ENCODE measurements around the gene ACADVL. TPM values are rescaled to one million over a fixed set of nuclear protein-coding genes. Genes with fewer than 3 reads are reported as not detected.

Gene ACADVL
- total and polyA plus RNA-seq, 8 donors = 348 to 3,058 (median 733) TPM

GRCh38 chr17:7258731-7259554 lies 39.2 kb downstream of the ACADVL start:
- peaks cover 30 to 62% (median 59%) of the 10 kb centered on the region in 4 donors for H3K36me3 ChIP-seq
- 69 to 87% (median 85%) methylated on average over 6 to 7 of the region's 7 CpGs for WGBS, 5 donors
- H3K27ac ChIP-seq = no peak overlapping the region
- peak in 1 of 2 donors; percentile 60 for DNase-seq
- intact Hi-C loops (cut with DNase I; ENCODE audit: low total_unique reads) = no loop called here
- H3K9me3 ChIP-seq = no peaks in the 10 kb centered on the region
- TF ChIP-seq EP300 (IDR thresholded peaks at IDR 0.05) = no peak
- no peak for TF ChIP-seq POLR2A (IDR thresholded peaks at IDR 0.05)
- no peak for TF ChIP-seq POLR2AphosphoS5 (IDR thresholded peaks at IDR 0.05)
- TF ChIP-seq, protein P1, sequence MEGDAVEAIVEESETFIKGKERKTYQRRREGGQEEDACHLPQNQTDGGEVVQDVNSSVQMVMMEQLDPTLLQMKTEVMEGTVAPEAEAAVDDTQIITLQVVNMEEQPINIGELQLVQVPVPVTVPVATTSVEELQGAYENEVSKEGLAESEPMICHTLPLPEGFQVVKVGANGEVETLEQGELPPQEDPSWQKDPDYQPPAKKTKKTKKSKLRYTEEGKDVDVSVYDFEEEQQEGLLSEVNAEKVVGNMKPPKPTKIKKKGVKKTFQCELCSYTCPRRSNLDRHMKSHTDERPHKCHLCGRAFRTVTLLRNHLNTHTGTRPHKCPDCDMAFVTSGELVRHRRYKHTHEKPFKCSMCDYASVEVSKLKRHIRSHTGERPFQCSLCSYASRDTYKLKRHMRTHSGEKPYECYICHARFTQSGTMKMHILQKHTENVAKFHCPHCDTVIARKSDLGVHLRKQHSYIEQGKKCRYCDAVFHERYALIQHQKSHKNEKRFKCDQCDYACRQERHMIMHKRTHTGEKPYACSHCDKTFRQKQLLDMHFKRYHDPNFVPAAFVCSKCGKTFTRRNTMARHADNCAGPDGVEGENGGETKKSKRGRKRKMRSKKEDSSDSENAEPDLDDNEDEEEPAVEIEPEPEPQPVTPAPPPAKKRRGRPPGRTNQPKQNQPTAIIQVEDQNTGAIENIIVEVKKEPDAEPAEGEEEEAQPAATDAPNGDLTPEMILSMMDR (IDR thresholded peaks at IDR 0.05) = no peak
- peaks cover 31 to 53% (median 36%) of the 10 kb centered on the region in 4 donors for H3K4me1 ChIP-seq
- H3K27me3 ChIP-seq = peaks cover 10 to 40% (median 37%) of the 10 kb centered on the region in 3 donors
- no peak overlapping the region for H3K4me3 ChIP-seq

- intact Hi-C loops (cut with DNase I; ENCODE audit: low total_unique reads) = no loop called here
- peaks cover 10 to 46% (median 43%) of the 10 kb centered on the region in 3 donors for H3K27me3 ChIP-seq
- TF ChIP-seq EP300 (IDR thresholded peaks at IDR 0.05) (no peak), POLR2AphosphoS5 (IDR thresholded peaks at IDR 0.05) (no peak), POLR2A (IDR thresholded peaks at IDR 0.05) (no peak)
- TF ChIP-seq, protein P1 (IDR thresholded peaks at IDR 0.05) = no peak
- peaks cover 31 to 51% (median 39%) of the 10 kb centered on the region in 4 donors for H3K4me1 ChIP-seq
- H3K9me3 ChIP-seq = no peaks in the 10 kb centered on the region
- 90 to 99% (median 95%) methylated on average over 6 of the region's 6 CpGs for WGBS, 5 donors
- no peak overlapping the region for H3K4me3 ChIP-seq
- H3K36me3 ChIP-seq = peaks cover 30 to 56% (median 54%) of the 10 kb centered on the region in 4 donors
- H3K27ac ChIP-seq = no peak overlapping the region
- DNase-seq = no peak
Measured at GRCh38 chr17:7259555-7259889, 39.8 kb downstream of the ACADVL start.

DNA sequence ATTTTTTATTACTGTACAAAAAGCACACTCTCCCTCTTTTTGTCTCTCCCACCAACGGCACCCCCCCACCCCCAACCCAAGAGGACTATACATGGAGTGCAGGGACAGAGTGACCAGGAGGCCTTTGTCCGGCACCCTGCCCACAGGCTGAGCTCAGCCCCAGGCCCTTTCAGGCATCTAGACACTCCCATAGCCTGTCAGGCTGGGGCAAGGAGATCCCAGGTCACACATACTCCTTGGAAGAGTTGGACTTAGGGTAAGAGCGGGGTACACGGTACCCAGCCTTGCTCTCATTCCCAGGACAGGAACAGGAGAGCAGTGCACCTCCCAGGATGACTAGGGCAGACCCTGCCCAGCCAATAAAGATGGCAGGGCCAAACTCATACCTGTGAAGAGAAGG lies 40.4 kb downstream of the ACADVL start:
- no peak for DNase-seq
- H3K4me1 ChIP-seq = peaks cover 31 to 51% (median 40%) of the 10 kb centered on the region in 4 donors

GRCh38 chr17:7260651-7261378 lies 41.1 kb downstream of the ACADVL start:
- peak overlapping the region; percentile 41 to 60 (median 46) for H3K4me3 ChIP-seq
- H3K4me1 ChIP-seq = peaks cover 31 to 51% (median 40%) of the 10 kb centered on the region in 4 donors
- H3K36me3 ChIP-seq = peaks cover 21 to 43% (median 41%) of the 10 kb centered on the region in 4 donors
- TF ChIP-seq, protein P1 (IDR thresholded peaks at IDR 0.05) = no peak
- TF ChIP-seq EP300 (IDR thresholded peaks at IDR 0.05) = no peak
- no peak for TF ChIP-seq POLR2A (IDR thresholded peaks at IDR 0.05)
- no peak for TF ChIP-seq POLR2AphosphoS5 (IDR thresholded peaks at IDR 0.05)
- H3K27me3 ChIP-seq = peaks cover 10 to 59% (median 46%) of the 10 kb centered on the region in 3 donors
- no peaks in the 10 kb centered on the region for H3K9me3 ChIP-seq
- 3 to 8% (median 6%) methylated on average over 34 to 54 of the region's 54 CpGs for WGBS, 5 donors
- intact Hi-C loops (cut with DNase I; ENCODE audit: low total_unique reads) = no loop called here
- peak overlapping the region in 4 of 5 donors; percentile 36 to 73 (median 59) for H3K27ac ChIP-seq
- peak; percentile 47 to 85 for DNase-seq

More for the DNA sequence above, 40.4 kb downstream of the ACADVL start:
- no peak for TF ChIP-seq POLR2A (IDR thresholded peaks at IDR 0.05)
- no peak for TF ChIP-seq EP300 (IDR thresholded peaks at IDR 0.05)
- TF ChIP-seq, protein P1 (IDR thresholded peaks at IDR 0.05) = no peak
- no peak for TF ChIP-seq POLR2AphosphoS5 (IDR thresholded peaks at IDR 0.05)
- peaks cover 25 to 50% (median 47%) of the 10 kb centered on the region in 4 donors for H3K36me3 ChIP-seq
- intact Hi-C loops (cut with DNase I; ENCODE audit: low total_unique reads) = no loop called here
- H3K27ac ChIP-seq = no peak overlapping the region
- 70 to 91% (median 79%) methylated on average over 2 to 4 of the region's 4 CpGs for WGBS, 5 donors
- no peak overlapping the region for H3K4me3 ChIP-seq
- H3K9me3 ChIP-seq = no peaks in the 10 kb centered on the region
- peaks cover 10 to 52% (median 46%) of the 10 kb centered on the region in 3 donors for H3K27me3 ChIP-seq
